Stimulated activated CD8-positive, alpha-beta memory T cell treated with anti-CD3 and anti-CD28 coated beads, Interleukin-7, amount 100 ng/mL, for 4 hours (primary cell): ENCODE data around the gene PADI4.
"Not testable (repeated sequence)": the region's sequence is repeated elsewhere in the genome, so short reads cannot be mapped to it uniquely, and the experiment has no call there.

Experiments used
- DNase-seq, 2 donors: peaks; one replicate each; pipeline ENCODE4 v3.0.0-alpha.2; 2020; ENCODE audit warnings: low read depth in 2 of 2

Gene PADI4

GRCh38 chr1:17314491-17314971 lies 6.5 kb downstream of the PADI4 start:
- DNase-seq: no peak

DNA sequence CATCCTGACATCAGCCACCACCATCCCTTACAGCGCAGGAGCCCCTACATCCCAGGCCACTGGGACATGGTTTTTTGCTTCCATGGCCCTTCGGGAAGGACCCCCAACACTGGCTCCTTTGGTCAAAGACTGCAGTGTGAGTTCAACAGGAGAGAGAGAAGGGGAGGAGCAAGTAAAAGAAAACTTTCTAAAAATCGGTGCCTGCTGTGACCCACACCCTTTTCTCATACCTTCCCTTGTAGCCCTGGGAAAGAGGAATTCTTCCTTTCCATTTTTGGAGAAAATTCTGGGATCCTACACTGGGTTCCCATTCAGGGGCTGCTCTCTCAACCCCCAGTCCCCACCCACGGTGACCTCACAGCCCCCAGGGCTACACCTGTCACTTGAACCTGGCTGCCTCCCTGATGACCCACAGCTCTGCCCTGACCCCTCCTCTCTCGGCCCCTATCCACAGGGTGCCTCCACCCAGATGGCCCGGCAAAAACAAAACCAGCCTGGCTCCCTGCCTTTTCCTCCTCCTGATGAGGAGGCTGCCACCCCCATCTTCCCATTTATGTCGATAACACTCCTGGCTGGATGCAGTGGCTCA lies 7.6 kb downstream of the PADI4 start:
- DNase-seq: no peak

DNA sequence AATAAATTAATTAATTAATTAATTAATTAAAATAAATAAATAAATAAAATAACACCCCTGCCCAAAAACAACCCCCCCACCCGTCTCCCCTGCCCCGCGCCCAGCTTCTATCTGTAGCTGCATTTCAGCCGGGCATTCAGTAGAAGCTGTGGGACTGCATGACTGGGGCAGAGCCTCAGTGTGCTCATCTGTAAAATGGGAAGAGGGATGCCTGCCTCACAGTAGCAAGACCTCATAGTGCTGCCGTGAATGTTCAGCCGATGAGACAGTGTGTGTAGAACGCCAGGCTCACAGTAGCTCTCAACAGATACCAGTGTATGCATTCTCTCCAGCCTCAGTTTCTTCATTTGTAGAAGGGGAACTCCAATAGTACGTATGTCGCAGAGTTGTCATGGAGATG lies 8.7 kb downstream of the PADI4 start:
- DNase-seq: no peak

DNA sequence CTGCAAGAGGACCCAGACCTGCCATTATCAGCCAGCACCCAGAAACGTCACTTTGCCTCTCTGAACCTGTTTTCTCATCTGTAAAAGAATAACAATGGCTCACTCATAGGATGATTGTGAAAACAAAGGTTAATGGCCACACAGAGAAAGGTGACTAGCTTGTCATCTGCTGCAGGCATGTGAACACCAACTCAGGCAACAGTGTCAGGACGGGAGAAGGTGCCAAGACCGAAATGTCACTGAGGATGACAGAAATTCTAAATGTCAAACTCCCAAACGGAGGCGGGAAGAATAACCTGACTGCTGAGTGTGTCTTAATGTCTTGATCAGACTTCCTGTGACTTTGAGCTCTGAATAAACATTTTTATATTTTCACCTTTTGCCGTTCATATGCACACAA lies 10.3 kb downstream of the PADI4 start:
- DNase-seq: no peak

DNA sequence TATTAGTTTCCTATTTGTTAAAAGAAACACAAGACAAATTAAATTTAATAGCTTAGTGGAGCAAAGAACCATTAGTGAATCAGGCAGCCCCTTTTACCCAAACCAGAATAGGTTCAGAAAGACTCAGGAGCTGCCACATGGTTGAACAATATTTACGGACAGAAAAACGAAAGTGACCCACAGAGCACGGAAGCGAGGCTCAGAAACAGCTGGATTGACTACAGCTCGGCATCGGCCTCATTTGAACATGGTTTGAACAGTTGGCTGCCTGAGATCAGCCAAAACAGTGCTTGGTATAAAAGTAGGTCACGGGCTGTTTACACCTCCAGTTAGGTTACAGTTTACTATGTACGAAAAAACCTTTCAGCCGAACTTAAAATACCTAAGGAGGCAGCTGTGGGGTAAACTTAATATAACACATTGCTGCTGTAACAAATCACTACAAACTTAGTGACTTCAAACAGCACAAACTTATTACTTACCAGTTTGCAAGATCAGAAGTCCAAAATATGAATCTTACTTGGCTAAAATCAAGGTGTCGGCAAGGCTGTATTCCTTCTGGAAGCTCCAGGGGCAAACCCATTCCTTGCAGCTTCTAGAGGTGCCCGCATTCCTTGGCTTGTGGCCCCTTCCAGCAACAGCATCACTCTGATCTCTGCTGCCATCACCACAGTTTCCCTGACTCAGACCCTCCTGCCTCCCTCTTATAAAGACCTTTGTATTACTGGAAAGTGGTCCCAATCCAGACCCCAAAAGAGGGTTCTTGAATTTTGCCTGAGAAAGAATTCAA lies 11.8 kb downstream of the PADI4 start:
- DNase-seq: no peak

GRCh38 chr1:17321857-17322390 lies 13.9 kb downstream of the PADI4 start:
- not testable (repeated sequence) for DNase-seq

DNA sequence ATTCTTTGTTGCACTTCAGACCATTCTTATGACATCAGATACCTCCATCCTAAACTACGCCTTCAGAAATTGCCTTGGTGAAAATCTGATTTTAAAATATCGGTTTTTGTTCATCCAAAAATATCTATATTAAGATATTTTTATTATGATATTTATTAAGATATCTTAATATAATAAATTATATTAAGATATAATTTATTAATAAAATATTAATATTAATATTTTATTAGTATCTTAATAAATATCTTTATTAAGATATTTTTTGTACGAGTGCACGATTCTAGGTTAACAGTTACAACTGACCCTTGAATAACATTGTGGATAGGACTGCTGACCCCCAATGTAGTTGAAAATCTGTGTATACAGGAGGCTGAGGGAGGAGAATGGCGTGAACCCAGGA lies 20.9 kb downstream of the PADI4 start:
- DNase-seq: no peak

DNA sequence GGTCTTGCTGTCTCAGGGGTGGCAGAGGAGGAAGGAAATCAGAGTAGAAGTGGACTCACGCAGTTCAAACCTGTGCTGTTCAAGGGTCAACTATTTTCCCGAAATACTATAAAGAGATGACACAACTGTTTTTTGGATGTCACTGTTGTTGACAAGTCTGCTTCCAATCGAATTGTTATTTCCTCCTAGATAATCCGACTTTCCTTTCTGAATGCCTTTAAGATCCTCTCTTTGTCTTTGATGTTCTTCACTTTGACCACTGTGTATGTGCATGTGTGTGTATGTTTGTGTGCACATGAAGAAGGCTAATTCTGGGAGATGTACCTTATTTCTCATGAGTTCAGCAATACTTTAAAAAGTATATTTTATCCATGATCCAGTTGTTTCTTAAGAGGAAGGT lies 21.6 kb downstream of the PADI4 start:
- no peak for DNase-seq

- DNase-seq: no peak
Measured at GRCh38 chr1:17330856-17331255, 22.9 kb downstream of the PADI4 start.

GRCh38 chr1:17333081-17333480 lies 25.1 kb downstream of the PADI4 start:
- no peak for DNase-seq

DNA sequence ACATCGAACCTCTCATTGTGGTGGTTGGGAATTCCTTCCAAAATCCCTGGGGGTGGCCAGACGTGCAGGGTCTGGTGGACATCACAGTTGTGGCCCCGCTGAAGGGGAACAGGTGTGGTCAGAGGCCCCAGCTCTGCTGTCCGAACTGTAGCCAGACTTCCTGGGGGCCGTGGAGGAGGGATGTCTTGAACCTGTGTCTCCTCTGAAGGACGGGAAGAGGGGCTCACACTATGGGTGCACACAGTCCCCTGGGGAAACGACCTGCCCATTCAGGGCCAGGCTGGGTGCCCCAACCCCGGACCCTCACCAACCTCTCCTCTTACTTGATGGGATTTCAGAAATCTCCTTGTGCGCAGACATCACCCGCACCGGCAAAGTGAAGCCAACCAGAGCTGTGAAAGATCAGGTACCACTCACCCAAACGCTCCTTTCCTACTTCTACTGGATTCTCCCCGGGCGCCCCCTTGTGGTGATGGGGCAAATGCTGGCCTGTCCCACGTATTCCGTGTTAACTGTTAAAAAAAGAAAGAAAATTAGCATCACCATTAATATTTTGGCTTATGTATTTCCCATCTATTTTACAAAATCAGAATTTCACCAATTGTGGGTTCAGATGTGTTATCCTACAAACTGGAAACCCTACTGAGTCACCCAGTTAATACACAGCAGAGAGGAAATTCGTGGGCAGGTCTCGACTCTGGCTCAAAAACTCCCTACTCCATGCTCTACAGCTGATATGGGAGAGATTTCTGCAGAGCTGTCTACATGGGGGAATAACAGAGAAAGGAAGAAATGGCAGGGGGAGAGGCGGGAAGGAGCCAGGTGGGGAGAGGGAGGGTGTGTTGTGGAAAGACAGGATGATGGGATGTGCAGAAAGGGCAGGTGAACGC lies 28.1 kb downstream of the PADI4 start:
- DNase-seq: peak; percentile 17 to 21

- DNase-seq: no peak
Measured at GRCh38 chr1:17338706-17339493, 30.9 kb downstream of the PADI4 start.

DNA sequence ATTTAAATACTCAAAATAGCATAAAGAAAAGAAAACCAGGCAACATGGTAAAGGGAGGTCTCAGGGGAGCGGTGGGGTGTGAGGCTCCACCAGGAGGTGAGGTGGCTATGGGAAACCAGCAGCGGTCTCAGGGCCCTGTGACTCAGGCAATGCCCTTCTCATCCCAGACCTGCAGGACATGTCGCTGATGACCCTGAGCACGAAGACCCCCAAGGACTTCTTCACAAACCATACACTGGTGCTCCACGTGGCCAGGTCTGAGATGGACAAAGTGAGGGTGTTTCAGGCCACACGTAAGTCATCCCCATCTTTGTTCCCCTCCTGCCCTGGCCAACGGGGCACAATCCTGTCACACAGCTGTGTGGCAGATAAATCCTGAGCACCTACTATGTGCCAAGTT lies 31.5 kb downstream of the PADI4 start:
- no peak for DNase-seq

GRCh38 chr1:17340358-17340757 lies 32.4 kb downstream of the PADI4 start:
- DNase-seq: no peak

GRCh38 chr1:17342014-17342441 lies 34.0 kb downstream of the PADI4 start:
- no peak for DNase-seq

- DNase-seq: not testable (repeated sequence)
Measured at GRCh38 chr1:17345506-17345905, 37.5 kb downstream of the PADI4 start.

- DNase-seq: no peak
Measured at GRCh38 chr1:17346046-17346789, 38.2 kb downstream of the PADI4 start.

DNA sequence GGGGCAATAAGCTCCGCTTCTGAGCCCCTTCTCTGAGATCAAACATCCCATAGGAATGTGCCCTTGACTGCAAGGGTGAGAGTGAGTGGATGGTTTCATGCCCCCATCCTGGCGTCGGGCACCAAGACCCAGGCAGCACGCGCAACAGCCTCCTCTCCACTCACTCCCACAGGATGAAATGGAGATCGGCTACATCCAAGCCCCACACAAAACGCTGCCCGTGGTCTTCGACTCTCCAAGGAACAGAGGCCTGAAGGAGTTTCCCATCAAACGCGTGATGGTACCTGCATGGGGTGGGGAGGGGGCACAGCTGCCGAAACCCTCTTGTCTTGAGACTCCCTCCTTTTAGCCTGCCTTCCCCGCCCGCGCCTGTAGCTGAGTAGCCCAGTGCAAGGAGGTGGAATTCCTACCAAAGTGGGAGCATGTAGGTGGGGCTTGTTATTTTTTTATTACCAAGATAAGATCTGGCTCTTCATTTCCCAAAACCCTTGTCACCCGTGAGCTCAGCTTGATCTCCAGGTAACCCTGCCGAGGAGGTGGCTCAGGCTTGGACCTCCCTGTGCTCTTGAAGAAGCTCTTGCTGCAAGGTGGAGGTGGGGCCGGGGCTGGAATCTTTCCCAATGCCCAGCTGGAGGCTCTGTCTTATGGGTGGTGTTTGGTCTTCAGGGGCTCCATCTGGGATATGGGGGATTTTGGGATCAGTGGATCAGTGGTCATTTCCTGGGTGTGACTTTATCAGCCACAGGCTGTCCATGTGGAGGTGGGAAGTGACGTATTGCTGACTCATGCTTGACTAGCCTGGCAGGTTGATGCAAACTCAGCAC lies 40.0 kb downstream of the PADI4 start:
- no peak for DNase-seq

DNA sequence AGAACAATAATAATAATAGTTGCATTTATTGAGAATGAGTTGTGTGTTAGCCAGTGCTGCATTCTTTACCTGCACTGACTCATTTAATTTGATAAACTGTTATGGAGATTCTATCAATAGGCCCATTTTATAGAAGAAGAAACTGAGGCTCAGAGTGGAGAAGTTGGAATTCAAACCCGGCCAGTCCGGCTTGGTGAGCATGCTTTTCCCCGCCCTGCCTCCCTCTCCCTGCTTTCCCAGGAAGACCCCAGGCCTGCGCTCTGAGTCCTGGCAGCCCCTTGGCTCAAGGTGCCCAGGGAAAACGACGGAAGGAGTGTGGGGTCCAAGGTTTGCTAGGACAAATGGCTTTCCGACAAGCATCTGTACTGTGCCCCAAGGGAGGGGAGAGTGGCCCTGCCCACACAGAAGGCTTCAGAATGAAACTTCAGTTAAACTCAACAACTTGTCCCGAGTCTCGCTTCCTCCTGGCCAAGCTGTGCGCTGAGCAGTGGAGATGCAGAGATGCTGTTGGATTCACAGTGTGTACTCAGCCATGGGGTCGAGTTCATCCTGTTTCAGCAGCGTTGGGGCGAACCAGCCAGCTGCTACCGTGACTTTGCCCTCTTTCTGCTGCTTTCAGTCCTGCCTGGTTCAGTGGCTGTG lies 40.7 kb downstream of the PADI4 start:
- no peak for DNase-seq
